Parathyroid adenoma (tissue), 2 donors: ENCODE results near the gene RBMS1.
A peak's percentile ranks its signal among the peaks of the same experiment; 100 is the strongest.

ENCODE experiments used
- H2AFZ ChIP-seq: fragments of 300-600 bp; sonication (generic); one replicate; pipeline ENCODE4 v1.7.0; 2017; ENCODE audit warnings: antibody characterized with exemption, mild to moderate bottlenecking
- H3K27ac ChIP-seq: fragments of 300-600 bp; sonication (generic); one replicate; pipeline ENCODE4 v1.7.0; 2017
- H3K27me3 ChIP-seq: fragments of 300-600 bp; sonication (generic); one replicate; pipeline ENCODE4 v1.7.0; 2017; ENCODE audit warnings: low read length; ENCODE audit not compliant: control insufficient read depth, insufficient read depth
- H3K36me3 ChIP-seq: fragments of 300-600 bp; sonication (generic); one replicate; pipeline ENCODE4 v1.7.0; 2017; ENCODE audit warnings: low read length; ENCODE audit not compliant: control insufficient read depth, insufficient read depth
- H3K4me1 ChIP-seq: fragments of 300-600 bp; sonication (generic); one replicate; pipeline ENCODE4 v1.7.0; 2017; ENCODE audit warnings: control low read depth
- H3K4me2 ChIP-seq: fragments of 300-600 bp; sonication (generic); one replicate; pipeline ENCODE4 v1.7.0; 2017; ENCODE audit warnings: low read length
- H3K4me3 ChIP-seq: fragments of 300-600 bp; sonication (generic); one replicate; pipeline ENCODE4 v1.7.0; 2017; ENCODE audit warnings: low read depth, low read length
- H3K79me2 ChIP-seq: fragments of 300-600 bp; sonication (generic); one replicate; pipeline ENCODE4 v1.7.0; 2017; ENCODE audit warnings: control low read depth
- H3K9ac ChIP-seq: fragments of 300-600 bp; sonication (generic); one replicate; pipeline ENCODE4 v1.7.0; 2017; ENCODE audit warnings: mild to moderate bottlenecking
- H3K9me3 ChIP-seq: fragments of 300-600 bp; sonication (generic); one replicate; pipeline ENCODE4 v1.7.0; 2017; ENCODE audit warnings: low read length; ENCODE audit not compliant: control insufficient read depth
- CTCF ChIP-seq: fragments of 300-600 bp; sonication (generic); IDR thresholded peaks from one replicate; pipeline ENCODE4 v1.7.0; 2017; ENCODE audit warnings: antibody characterized with exemption, mild to moderate bottlenecking
- donor health status: primary hyperparathyroidism.

Gene RBMS1

GRCh38 chr2:160469164-160469563, 24.4 kb downstream of the RBMS1 start:
- Histone ChIP-seq H3K27ac (peak overlapping the region; percentile 90), H3K4me2 (no peak overlapping the region), H3K27me3 (no peaks in the 10 kb centered on the region), H3K9me3 (no peaks in the 10 kb centered on the region), H3K4me3 (no peak overlapping the region), H3K36me3 (no peaks in the 10 kb centered on the region), H2AFZ (peak overlapping the region; percentile 10), H3K79me2 (peaks cover 38% of the 10 kb centered on the region), H3K4me1 (peaks cover 49% of the 10 kb centered on the region), H3K9ac (no peak overlapping the region)
- no peak for TF ChIP-seq CTCF

- no peak overlapping the region for H3K9ac ChIP-seq
- no peaks in the 10 kb centered on the region for H3K9me3 ChIP-seq
- peak overlapping the region; percentile 71 for H3K4me2 ChIP-seq
- peaks cover 45% of the 10 kb centered on the region for H3K4me1 ChIP-seq
- no peaks in the 10 kb centered on the region for H3K36me3 ChIP-seq
- H3K27me3 ChIP-seq = no peaks in the 10 kb centered on the region
- H2AFZ ChIP-seq = no peak overlapping the region
- H3K4me3 ChIP-seq = peak overlapping the region; percentile 42
- peaks cover 50% of the 10 kb centered on the region for H3K79me2 ChIP-seq
- TF ChIP-seq CTCF = no peak
- H3K27ac ChIP-seq = peak overlapping the region; percentile 90
Observed at GRCh38 chr2:160467086-160467485, 26.5 kb downstream of the RBMS1 start.

GRCh38 chr2:160465406-160465805, 28.2 kb downstream of the RBMS1 start:
- TF ChIP-seq CTCF = no peak
- H3K27ac ChIP-seq = peak overlapping the region; percentile 90

GRCh38 chr2:160465002-160465401, 28.6 kb downstream of the RBMS1 start:
- peaks cover 66% of the 10 kb centered on the region for H3K79me2 ChIP-seq
- no peak overlapping the region for H2AFZ ChIP-seq
- H3K27ac ChIP-seq = peak overlapping the region; percentile 90
- H3K9ac ChIP-seq = no peak overlapping the region
- H3K9me3 ChIP-seq = no peaks in the 10 kb centered on the region
- no peaks in the 10 kb centered on the region for H3K27me3 ChIP-seq
- H3K4me2 ChIP-seq = peak overlapping the region; percentile 43
- H3K4me3 ChIP-seq = no peak overlapping the region
- H3K4me1 ChIP-seq = peaks cover 45% of the 10 kb centered on the region
- no peak for TF ChIP-seq CTCF
- no peaks in the 10 kb centered on the region for H3K36me3 ChIP-seq

More at GRCh38 chr2:160465406-160465805, 28.2 kb downstream of the RBMS1 start:
- Histone ChIP-seq H3K9me3 (no peaks in the 10 kb centered on the region), H3K36me3 (no peaks in the 10 kb centered on the region), H3K9ac (no peak overlapping the region), H3K4me1 (peaks cover 42% of the 10 kb centered on the region), H2AFZ (no peak overlapping the region), H3K79me2 (peaks cover 62% of the 10 kb centered on the region), H3K4me2 (peak overlapping the region; percentile 43), H3K4me3 (no peak overlapping the region), H3K27me3 (no peaks in the 10 kb centered on the region)

GRCh38 chr2:160464017-160464416, 29.6 kb downstream of the RBMS1 start:
- Histone ChIP-seq H3K4me1 (peaks cover 42% of the 10 kb centered on the region), H3K27ac (no peak overlapping the region), H3K27me3 (no peaks in the 10 kb centered on the region), H3K4me3 (no peak overlapping the region), H3K4me2 (no peak overlapping the region), H3K9ac (no peak overlapping the region), H3K36me3 (no peaks in the 10 kb centered on the region), H3K79me2 (peaks cover 66% of the 10 kb centered on the region), H3K9me3 (no peaks in the 10 kb centered on the region), H2AFZ (no peak overlapping the region)
- TF ChIP-seq CTCF = no peak
